GM18505 (cell line): ENCODE results near the gene PALS1.

Source experiments
- ATAC-seq: cut with Tn5 transposase; IDR thresholded peaks from one replicate; pipeline ENCODE4 v1.9.1; 2021; ENCODE audit not compliant: unreplicated experiment
- POLR2A ChIP-seq: IDR thresholded peaks from 4 replicates; pipeline ENCODE4 v1.6.1; 2011; ENCODE audit warnings: borderline replicate concordance; ENCODE audit not compliant: insufficient read depth, insufficient read length; ENCODE audit errors: extremely low read depth

Gene PALS1

GRCh38 chr14:67237591-67237990 is 3.6 kb upstream of the PALS1 start:
- no peak for ATAC-seq
- no peak for TF ChIP-seq POLR2A

- no peak for ATAC-seq
- no peak for TF ChIP-seq POLR2A
Observed at GRCh38 chr14:67239582-67239981, 1.7 kb upstream of the PALS1 start.

- ATAC-seq: peak; percentile 7
Observed at GRCh38 chr14:67240168-67240932, 885 bp upstream of the PALS1 start.

GRCh38 chr14:67240978-67241410 is 241 bp upstream of the PALS1 start:
- peak; percentile 91 for ATAC-seq
- TF ChIP-seq POLR2A: peak; percentile 66

More at GRCh38 chr14:67240168-67240932, 885 bp upstream of the PALS1 start:
- TF ChIP-seq POLR2A: no peak

GRCh38 chr14:67242168-67242420 is 859 bp downstream of the PALS1 start:
- no peak for TF ChIP-seq POLR2A
- ATAC-seq: no peak

- no peak for TF ChIP-seq POLR2A
- no peak for ATAC-seq
Observed at GRCh38 chr14:67245104-67245503, 3.9 kb downstream of the PALS1 start.

- no peak for TF ChIP-seq POLR2A
- ATAC-seq: no peak
Observed at GRCh38 chr14:67251573-67252226, 10.5 kb downstream of the PALS1 start.

- no peak for TF ChIP-seq POLR2A
- no peak for ATAC-seq
Observed at GRCh38 chr14:67253076-67253635, 11.9 kb downstream of the PALS1 start.

GRCh38 chr14:67257906-67258305 is 16.7 kb downstream of the PALS1 start:
- no peak for TF ChIP-seq POLR2A
- no peak for ATAC-seq

- TF ChIP-seq POLR2A: no peak
- ATAC-seq: no peak
Observed at GRCh38 chr14:67260965-67261364, 19.7 kb downstream of the PALS1 start.

- no peak for TF ChIP-seq POLR2A
- ATAC-seq: no peak
Observed at GRCh38 chr14:67263499-67264149, 22.4 kb downstream of the PALS1 start.

- no peak for TF ChIP-seq POLR2A
- no peak for ATAC-seq
Observed at GRCh38 chr14:67265131-67265530, 23.9 kb downstream of the PALS1 start.

GRCh38 chr14:67267576-67268328 is 26.5 kb downstream of the PALS1 start:
- no peak for ATAC-seq
- TF ChIP-seq POLR2A: no peak
